ENCODE data around the gene GMNC.

GMNC gene

DNA sequence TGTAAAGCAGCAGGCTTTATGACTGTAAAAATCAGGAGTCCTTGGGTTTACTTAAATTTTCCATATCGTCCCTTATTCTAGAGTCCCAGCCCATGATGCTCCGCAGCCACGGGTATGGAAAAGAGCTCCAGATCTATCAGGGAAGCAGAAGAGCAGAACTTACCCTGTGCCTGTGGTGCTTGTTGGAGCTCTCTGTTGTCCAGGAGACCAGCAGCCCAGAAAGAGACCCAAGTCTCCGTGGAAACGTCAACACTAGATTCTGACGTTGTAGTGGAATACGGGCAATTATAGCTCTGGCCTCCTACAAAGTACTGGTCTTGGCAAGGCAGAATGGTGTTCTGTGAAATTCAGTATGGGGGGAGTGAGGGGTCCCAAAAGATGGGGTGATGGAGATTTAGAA, 2.0 kb downstream of the GMNC start:
- no peaks in the 10 kb centered on the region for H3K36me3 ChIP-seq (ENCODE audit: control insufficient read depth, insufficient read depth, low read length)
- peaks cover 2% of the 10 kb centered on the region; the same call in 1 of the 2 replicates for H3K27me3 ChIP-seq (replicated peaks; ENCODE audit: control insufficient read depth, insufficient read depth, low read length)
- H3K4me3 ChIP-seq (replicated peaks; ENCODE audit: low read depth, low read length), result no peak overlapping the region
- no peak for DNase-seq (ENCODE audit: extremely low read depth, insufficient read length)
- TF ChIP-seq, protein P1, sequence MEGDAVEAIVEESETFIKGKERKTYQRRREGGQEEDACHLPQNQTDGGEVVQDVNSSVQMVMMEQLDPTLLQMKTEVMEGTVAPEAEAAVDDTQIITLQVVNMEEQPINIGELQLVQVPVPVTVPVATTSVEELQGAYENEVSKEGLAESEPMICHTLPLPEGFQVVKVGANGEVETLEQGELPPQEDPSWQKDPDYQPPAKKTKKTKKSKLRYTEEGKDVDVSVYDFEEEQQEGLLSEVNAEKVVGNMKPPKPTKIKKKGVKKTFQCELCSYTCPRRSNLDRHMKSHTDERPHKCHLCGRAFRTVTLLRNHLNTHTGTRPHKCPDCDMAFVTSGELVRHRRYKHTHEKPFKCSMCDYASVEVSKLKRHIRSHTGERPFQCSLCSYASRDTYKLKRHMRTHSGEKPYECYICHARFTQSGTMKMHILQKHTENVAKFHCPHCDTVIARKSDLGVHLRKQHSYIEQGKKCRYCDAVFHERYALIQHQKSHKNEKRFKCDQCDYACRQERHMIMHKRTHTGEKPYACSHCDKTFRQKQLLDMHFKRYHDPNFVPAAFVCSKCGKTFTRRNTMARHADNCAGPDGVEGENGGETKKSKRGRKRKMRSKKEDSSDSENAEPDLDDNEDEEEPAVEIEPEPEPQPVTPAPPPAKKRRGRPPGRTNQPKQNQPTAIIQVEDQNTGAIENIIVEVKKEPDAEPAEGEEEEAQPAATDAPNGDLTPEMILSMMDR (IDR thresholded peaks at IDR 0.05; ENCODE audit: insufficient read depth, low read length, poor library complexity, severe bottlenecking), result no peak

DNA sequence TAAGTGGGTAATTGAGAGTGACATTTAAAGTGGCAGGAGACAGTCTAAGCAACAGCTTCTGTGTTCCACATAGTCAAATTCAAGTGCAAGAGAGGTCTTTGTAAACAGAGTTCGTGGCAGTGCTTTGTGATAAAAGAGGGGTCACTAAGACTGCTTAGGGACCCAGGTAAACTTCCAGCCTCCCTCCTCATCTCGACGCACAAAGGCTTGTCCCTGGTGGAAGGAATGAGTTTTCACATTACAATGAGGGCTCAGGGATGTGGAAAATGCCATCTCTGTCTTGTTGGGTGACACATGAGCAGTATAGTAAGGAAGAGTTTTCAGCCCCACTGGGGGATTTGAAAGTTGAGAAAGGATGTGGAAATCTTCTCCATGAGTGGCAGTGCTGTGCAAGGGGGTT, 7.3 kb downstream of the GMNC start:
- no peak for DNase-seq (ENCODE audit: extremely low read depth, insufficient read length)
- H3K27me3 ChIP-seq (replicated peaks; ENCODE audit: control insufficient read depth, insufficient read depth, low read length), result no peaks in the 10 kb centered on the region
- no peaks in the 10 kb centered on the region for H3K36me3 ChIP-seq (ENCODE audit: control insufficient read depth, insufficient read depth, low read length)
- TF ChIP-seq, protein P1 (IDR thresholded peaks at IDR 0.05; ENCODE audit: insufficient read depth, low read length, poor library complexity, severe bottlenecking), result no peak
- no peak overlapping the region for H3K4me3 ChIP-seq (replicated peaks; ENCODE audit: low read depth, low read length)

DNA sequence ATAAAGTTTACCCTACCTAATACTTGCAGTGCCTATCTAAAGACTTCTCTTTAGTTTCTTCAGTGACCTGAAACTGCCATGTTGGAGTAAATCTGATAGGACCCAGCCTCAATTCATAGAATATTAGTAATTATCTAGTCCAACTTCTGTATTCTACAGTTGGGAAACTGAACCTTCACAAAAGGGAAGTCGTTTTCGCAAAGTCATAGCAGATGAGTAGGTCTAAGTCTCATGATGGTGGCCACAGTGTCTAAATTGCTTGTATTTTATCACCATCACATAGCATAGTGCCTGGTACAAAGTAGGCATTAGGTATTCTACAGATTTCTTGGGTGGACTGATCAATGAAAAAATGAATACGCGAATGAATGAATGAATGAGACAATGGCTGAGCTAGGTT, 8.4 kb downstream of the GMNC start:
- Histone ChIP-seq H3K27me3 (replicated peaks; ENCODE audit: control insufficient read depth, insufficient read depth, low read length) (no peaks in the 10 kb centered on the region), H3K4me3 (replicated peaks; ENCODE audit: low read depth, low read length) (no peak overlapping the region), H3K36me3 (ENCODE audit: control insufficient read depth, insufficient read depth, low read length) (no peaks in the 10 kb centered on the region)
- no peak for DNase-seq (ENCODE audit: extremely low read depth, insufficient read length)
- TF ChIP-seq, protein P1 (IDR thresholded peaks at IDR 0.05; ENCODE audit: insufficient read depth, low read length, poor library complexity, severe bottlenecking), result no peak

DNA sequence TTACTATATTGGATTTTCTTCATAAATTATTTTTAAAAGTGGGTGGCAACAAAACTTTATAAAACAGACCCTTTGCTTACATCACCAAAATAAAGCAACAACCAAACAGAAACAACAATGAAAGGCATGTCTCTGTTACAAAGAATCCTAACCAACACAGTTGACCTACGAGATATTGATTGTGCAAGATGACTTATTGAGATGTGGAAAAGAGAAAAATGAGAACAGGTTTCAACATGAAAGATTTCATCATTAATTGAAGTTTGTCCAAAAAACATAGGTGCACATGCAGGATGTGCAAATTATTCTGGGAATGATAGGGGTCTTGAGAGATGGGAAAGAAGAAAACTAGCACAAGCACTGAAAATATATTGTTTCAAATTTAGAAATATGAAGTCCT, 9.0 kb downstream of the GMNC start:
- no peaks in the 10 kb centered on the region for H3K27me3 ChIP-seq (replicated peaks; ENCODE audit: control insufficient read depth, insufficient read depth, low read length)
- no peaks in the 10 kb centered on the region for H3K36me3 ChIP-seq (ENCODE audit: control insufficient read depth, insufficient read depth, low read length)
- no peak overlapping the region for H3K4me3 ChIP-seq (replicated peaks; ENCODE audit: low read depth, low read length)
- TF ChIP-seq, protein P1 (IDR thresholded peaks at IDR 0.05; ENCODE audit: insufficient read depth, low read length, poor library complexity, severe bottlenecking), result no peak
- DNase-seq (ENCODE audit: extremely low read depth, insufficient read length), result no peak

DNA sequence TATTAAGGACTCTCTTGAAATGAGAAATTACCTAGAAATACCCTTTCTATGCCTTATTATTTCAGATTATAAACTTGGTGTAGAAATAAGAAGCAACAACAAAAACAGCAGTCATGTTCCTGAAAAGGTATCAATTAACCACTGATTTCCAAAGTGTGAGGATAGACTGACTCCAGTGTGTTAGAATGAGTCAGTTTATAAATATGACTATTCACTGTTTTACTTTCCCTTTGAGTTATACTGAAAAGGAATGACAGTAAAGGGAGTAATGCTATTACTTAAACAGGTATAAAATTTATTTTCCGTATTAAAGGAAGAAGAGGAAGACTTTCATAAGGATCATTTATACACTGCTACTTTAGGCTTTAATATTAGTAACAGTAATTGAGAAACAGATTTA, 12.9 kb downstream of the GMNC start:
- no peak overlapping the region for H3K4me3 ChIP-seq (replicated peaks; ENCODE audit: low read depth, low read length)
- DNase-seq (ENCODE audit: extremely low read depth, insufficient read length), result no peak
- TF ChIP-seq, protein P1 (IDR thresholded peaks at IDR 0.05; ENCODE audit: insufficient read depth, low read length, poor library complexity, severe bottlenecking), result no peak
- H3K36me3 ChIP-seq (ENCODE audit: control insufficient read depth, insufficient read depth, low read length), result no peaks in the 10 kb centered on the region
- no peaks in the 10 kb centered on the region for H3K27me3 ChIP-seq (replicated peaks; ENCODE audit: control insufficient read depth, insufficient read depth, low read length)

DNA sequence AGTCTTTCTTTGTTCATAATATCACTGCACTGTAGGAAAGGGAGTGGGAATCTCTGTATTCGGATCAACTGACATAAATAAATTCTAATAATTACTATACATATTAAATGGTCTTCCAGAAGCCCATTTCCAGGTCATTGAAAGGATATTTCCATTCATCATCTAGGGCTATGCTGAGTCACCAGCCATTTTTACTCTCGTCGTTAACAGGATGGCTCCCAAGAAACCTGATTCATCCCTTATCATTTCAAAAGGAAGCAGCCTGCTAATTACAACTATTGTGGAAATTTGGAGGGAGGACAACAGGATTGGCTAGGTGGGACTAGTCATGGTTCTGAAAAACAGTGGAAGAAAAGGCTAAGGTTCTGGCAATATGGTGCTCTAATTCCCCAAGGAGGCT, 13.6 kb downstream of the GMNC start:
- TF ChIP-seq, protein P1 (IDR thresholded peaks at IDR 0.05; ENCODE audit: insufficient read depth, low read length, poor library complexity, severe bottlenecking), result no peak
- DNase-seq (ENCODE audit: extremely low read depth, insufficient read length), result no peak
- H3K4me3 ChIP-seq (replicated peaks; ENCODE audit: low read depth, low read length), result no peak overlapping the region
- H3K27me3 ChIP-seq (replicated peaks; ENCODE audit: control insufficient read depth, insufficient read depth, low read length), result no peaks in the 10 kb centered on the region
- H3K36me3 ChIP-seq (ENCODE audit: control insufficient read depth, insufficient read depth, low read length), result no peaks in the 10 kb centered on the region
